C4-2B (cell line): ENCODE results near the gene SULT4A1.

ENCODE experiments used
- H3K27ac ChIP-seq: fragments of 450-650 bp; 2 replicates; pipeline ENCODE4 v1.5.1; 2017
- ZFX ChIP-seq: fragments of 450-650 bp; IDR thresholded peaks from 2 replicates; pipeline ENCODE4 v1.6.1; 2017
- TF ChIP-seq, protein P1 (sequence below): fragments of 450-650 bp; conservative IDR thresholded peaks from 2 replicates; pipeline ENCODE4 v1.5.1; 2017; ENCODE audit warnings: mild to moderate bottlenecking

Gene SULT4A1

DNA sequence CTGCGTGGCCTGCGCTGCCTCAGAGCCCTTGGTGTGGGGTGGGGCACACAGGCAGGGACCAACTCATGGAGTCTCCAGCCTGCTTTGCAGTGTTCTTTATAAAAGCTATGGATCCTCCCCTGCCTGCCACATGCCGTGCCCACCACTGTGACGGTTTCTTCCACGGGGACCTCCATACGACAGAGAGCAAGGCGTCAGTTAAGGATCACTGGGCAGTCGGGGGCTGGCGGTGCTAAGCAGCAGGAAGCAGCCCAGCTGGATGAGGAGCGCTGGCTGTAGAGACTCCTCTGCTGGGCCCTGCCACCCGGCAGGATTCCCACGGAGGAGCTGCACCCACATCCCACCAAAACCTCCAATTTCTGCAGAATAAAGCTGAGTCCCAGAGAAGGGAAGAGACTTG, 27.1 kb downstream of the SULT4A1 start:
- TF ChIP-seq ZFX, result no peak
- TF ChIP-seq, protein P1, sequence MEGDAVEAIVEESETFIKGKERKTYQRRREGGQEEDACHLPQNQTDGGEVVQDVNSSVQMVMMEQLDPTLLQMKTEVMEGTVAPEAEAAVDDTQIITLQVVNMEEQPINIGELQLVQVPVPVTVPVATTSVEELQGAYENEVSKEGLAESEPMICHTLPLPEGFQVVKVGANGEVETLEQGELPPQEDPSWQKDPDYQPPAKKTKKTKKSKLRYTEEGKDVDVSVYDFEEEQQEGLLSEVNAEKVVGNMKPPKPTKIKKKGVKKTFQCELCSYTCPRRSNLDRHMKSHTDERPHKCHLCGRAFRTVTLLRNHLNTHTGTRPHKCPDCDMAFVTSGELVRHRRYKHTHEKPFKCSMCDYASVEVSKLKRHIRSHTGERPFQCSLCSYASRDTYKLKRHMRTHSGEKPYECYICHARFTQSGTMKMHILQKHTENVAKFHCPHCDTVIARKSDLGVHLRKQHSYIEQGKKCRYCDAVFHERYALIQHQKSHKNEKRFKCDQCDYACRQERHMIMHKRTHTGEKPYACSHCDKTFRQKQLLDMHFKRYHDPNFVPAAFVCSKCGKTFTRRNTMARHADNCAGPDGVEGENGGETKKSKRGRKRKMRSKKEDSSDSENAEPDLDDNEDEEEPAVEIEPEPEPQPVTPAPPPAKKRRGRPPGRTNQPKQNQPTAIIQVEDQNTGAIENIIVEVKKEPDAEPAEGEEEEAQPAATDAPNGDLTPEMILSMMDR, result no peak
- H3K27ac ChIP-seq, result no peak overlapping the region

DNA sequence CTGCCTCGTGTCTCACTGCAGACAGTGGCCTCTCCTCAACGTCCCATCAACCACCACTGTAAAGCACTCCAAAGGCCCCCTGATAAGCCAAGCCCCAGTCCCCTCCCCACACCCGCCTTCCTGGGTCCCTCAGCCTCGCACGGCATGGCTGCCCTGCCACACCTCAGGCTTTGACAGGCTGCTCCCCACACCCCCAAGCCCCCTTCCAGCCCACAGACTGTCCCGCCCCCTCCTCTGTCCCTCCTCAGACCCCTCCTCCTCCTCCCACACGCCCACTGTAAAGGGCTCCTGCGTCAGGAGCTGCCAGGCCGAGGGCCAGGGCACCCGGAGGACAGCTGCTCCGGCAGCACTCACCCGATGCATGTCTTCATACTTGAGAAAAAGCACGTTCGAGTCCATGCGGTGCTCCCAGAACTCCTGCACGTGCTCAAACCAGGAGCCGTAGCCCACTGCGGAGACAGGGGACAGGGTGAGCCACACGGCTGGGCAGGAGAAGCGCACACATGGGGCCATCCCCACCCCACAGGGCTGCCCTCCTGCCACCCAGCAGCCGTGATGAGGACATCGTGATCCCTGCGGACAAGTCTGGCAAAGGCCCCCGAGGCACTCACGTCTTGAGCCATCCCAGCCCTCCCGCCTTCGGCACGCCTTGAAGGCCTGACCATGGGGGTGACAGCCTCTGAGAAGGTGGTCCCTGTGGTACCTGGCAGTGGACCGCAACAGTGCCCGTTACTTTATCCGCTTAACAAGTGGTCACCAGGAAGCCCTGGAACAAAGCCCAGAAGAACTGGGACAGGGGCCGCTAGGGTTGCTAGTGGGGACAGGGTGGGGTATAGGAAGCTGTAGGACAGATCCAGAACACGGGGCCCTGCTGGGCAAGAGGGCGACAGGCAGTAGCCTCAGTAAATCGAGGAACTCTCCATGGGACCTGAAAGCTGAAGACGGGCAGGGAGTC, 28.8 kb downstream of the SULT4A1 start:
- no peak for TF ChIP-seq ZFX
- TF ChIP-seq, protein P1, result no peak
- no peak overlapping the region for H3K27ac ChIP-seq

DNA sequence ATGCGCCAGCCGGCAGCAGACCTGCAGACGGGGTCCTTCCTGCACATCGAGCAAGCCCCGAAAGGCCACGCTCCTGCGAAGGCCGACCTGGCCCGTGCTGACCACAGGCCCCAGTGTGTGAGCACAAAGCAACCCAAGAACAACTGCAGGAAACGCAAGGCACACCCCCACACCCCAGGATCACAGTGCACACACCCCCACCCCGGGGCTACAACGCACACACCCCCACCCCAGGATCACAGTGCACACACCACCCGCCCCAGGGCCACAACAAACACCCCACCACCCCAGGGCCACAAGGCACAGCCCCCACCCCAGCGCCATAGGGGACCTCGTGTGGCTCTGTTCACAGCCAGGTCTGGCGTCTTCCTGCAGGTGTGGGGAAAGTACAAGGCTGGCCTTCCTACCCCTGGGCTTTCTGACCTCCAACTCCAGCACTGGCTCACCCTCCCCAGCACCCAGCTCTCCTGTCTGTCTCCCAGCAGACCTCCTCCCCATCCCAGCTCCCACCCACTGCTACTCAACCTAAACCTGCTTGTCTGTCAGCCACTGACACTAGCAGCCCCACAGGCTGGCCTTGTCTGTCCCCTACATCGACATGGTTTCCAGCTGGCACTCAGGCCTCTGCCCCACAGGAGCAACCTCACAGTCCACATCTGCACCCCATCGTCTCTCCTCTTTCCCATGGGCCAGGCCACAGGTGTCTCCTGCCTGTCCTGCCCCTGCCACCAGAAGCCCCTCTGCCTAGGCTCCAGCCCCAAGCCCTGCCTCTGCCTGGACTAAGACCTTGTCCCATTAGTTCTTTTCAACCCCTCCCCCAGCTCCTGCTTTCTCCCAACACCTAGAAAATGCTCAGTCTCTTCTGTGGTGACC, 29.7 kb downstream of the SULT4A1 start:
- no peak overlapping the region for H3K27ac ChIP-seq
- TF ChIP-seq ZFX, result no peak
- TF ChIP-seq, protein P1, result no peak

DNA sequence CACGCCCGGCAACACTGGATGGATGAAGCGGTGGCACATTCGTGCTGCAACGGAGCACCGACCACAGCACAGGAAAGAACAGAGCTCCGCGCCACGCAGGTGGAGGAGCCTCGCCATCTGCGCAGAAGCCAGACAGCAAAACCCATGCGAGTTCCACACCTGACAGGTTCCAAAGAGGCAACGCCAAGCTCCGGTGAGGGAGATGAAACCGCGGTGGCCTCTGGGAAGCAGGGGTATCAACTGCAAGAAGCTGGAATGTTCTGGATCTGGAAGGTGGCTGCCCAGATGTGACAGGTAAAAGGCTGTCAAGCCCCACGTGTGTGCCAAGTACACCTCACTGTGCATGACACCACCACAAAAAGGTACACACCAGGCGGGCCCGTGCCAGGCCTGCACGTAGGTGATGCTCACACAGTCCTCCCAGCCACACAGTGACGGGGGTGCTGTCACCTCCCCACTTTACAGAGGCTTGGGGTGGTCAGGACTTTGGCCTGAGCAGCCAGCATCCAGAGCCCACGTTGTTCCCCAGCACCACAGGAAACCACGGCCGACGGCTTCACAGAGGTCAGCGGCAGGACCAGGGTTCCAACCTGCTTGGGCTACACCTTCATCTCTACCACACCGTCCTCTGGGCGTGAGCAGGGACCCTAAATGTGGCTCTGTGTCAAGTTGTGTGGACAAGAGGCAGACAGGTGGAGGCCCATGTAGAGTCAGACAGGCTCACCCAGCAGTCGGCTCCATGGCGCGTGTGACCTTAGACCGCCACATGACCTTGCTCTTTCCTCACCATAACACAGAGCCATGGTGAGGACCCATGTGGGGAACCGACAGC, 30.5 kb downstream of the SULT4A1 start:
- H3K27ac ChIP-seq, result no peak overlapping the region
- TF ChIP-seq, protein P1, result no peak
- TF ChIP-seq ZFX, result no peak

DNA sequence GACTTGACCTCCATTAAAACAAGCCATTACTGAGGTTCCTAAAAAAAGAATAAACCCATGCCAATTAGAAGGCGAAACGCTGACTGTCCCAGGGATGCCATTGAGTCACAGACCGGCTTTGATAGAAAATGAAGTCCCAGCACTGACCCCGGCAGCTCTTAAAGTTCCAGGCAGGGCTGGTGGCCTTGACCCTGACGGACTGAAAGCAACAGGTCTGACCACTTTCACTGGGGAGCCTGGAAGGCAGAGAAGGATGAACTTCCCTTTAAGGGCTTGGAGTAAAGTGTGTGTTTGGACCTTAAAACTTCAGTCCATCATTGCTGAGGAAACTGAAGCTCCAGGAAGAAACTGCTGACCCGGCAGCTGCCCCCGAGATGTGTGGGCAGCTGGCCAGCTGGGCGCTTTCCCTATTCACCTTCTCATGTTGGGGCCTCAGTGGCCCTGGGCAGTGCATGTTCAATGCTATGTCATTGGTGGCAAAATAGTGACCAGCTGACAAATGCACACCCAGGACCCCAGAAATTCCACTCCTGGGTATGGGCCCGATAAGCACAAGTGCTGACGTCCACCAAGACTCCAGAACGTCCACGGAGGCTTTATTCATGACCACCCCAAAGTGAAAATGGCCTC, 31.3 kb downstream of the SULT4A1 start:
- H3K27ac ChIP-seq, result no peak overlapping the region
- TF ChIP-seq ZFX, result no peak
- TF ChIP-seq, protein P1, result no peak

DNA sequence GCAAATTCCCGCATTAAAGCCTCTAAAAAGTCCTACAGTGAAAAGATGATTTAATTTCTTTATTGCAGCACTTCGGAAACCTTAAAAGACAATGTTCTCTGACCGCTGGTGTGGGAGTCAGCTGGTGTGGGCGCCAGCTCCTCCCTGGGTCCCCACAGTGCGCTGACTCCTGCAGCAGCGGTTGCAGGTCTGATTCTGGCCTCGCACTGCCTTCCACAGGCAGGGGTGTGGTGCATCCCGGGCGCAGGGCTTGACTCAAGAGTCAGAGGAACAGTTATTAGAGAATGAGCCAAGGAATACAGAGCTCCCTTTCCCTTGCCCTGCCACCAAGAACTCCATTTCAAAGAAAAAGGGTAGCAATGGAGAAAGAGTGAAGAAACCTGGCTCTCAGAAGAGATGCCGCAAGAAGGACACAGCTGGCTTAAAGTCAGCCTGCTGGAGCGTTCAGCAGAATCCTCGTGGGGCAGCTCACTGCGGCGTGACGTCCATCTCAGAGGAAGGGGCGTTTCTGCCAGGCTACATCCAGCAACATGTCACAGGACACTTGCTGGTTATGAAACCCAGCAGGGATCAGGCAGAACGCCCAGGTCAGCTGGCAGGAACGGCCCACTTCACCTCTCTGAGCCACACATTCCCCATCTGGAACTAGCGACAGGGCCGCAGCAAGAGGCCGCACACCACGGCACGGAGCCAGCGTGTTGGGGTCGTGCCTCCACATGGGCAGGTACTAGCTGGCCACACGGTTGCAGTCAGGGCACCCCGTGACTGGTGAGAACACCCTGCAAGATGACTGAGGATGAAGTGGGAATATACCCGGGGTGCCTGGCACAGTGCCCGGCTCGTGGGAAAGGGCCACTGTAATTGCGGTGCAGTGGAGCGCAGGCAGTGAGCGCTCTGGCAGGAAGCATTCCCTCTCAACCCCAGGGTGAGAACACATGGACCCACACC, 32.1 kb downstream of the SULT4A1 start:
- no peak overlapping the region for H3K27ac ChIP-seq
- TF ChIP-seq, protein P1, result no peak
- TF ChIP-seq ZFX, result no peak
